GM18519 (cell line): ENCODE measurements around the gene PSMB1.
"Not testable (repeated sequence)": the region's sequence is repeated elsewhere in the genome, so short reads cannot be mapped to it uniquely, and the experiment has no call there.

ENCODE experiments used
- ATAC-seq: cut with Tn5 transposase; IDR thresholded peaks from one replicate; pipeline ENCODE4 v1.9.1; 2021; ENCODE audit warnings: mild to moderate bottlenecking, moderate library complexity; ENCODE audit not compliant: unreplicated experiment, low FRiP score

The PSMB1 gene

GRCh38 chr6:170505306-170505705, 47.8 kb downstream of the PSMB1 start:
- no peak for ATAC-seq

- ATAC-seq = no peak
These were observed 48.6 kb downstream of the PSMB1 start for GRCh38 chr6:170504479-170504878.

- no peak for ATAC-seq
These were observed 49.7 kb downstream of the PSMB1 start for GRCh38 chr6:170503414-170503761.

GRCh38 chr6:170502733-170503413, 50.2 kb downstream of the PSMB1 start:
- ATAC-seq = not testable (repeated sequence)

GRCh38 chr6:170502268-170502667, 50.8 kb downstream of the PSMB1 start:
- not testable (repeated sequence) for ATAC-seq

- no peak for ATAC-seq
These were observed 52.0 kb downstream of the PSMB1 start for GRCh38 chr6:170500955-170501590.

- ATAC-seq = no peak
These were observed 55.2 kb downstream of the PSMB1 start for GRCh38 chr6:170497841-170498301.

- no peak for ATAC-seq
These were observed 59.8 kb downstream of the PSMB1 start for GRCh38 chr6:170493354-170493753.

GRCh38 chr6:170490259-170490658, 62.8 kb downstream of the PSMB1 start:
- ATAC-seq = no peak

- no peak for ATAC-seq
These were observed 63.3 kb downstream of the PSMB1 start for GRCh38 chr6:170489836-170490235.

- ATAC-seq = no peak
These were observed 65.3 kb downstream of the PSMB1 start for GRCh38 chr6:170487707-170488329.

GRCh38 chr6:170485159-170485558, 67.9 kb downstream of the PSMB1 start:
- no peak for ATAC-seq
